Measurements from ENCODE around the gene MAPKAP1. TPM values are rescaled to one million over a fixed set of nuclear protein-coding genes. Genes with fewer than 3 reads are reported as not detected.

Gene MAPKAP1
- polyA plus RNA-seq (ENCODE audit: insufficient read length) = 74.5 TPM
- long read RNA-seq, donor 1, transcript MAPKAP1-201 (12 exons, 3,395 nt) = major isoform, 7 of 16 reads
- long read RNA-seq, donor 1, partial matches to known transcripts = 5 of 16 reads
- long read RNA-seq, donor 1, other reads (novel, unspliced or antisense) = 0 of 16 reads
- long read RNA-seq, donor 2, transcript MAPKAP1-201 (12 exons, 3,395 nt) = major isoform, 6 of 19 reads
- long read RNA-seq, donor 2, partial matches to known transcripts = 5 of 19 reads
- long read RNA-seq, donor 2, other reads (novel, unspliced or antisense) = 0 of 19 reads
- long read RNA-seq, donor 3, partial matches to known transcripts = 0 of 7 reads
- long read RNA-seq, donor 3, other reads (novel, unspliced or antisense) = 0 of 7 reads
- long read RNA-seq, donor 4 = 0 reads
- long read RNA-seq, donor 5, transcript MAPKAP1-201 (12 exons, 3,395 nt) = major isoform, 11 of 25 reads
- long read RNA-seq, donor 5, transcript MAPKAP1-202 (11 exons, 3,256 nt) = minor isoform, 9 of 25 reads
- long read RNA-seq, donor 5, partial matches to known transcripts = 0 of 25 reads
- long read RNA-seq, donor 5, other reads (novel, unspliced or antisense) = 0 of 25 reads
- long read RNA-seq, donor 6, partial matches to known transcripts = 23 of 31 reads
- long read RNA-seq, donor 6, other reads (novel, unspliced or antisense) = 0 of 31 reads
- long read RNA-seq, donor 7, partial matches to known transcripts = 7 of 16 reads
- long read RNA-seq, donor 7, other reads (novel, unspliced or antisense) = 0 of 16 reads
- long read RNA-seq, donor 8, partial matches to known transcripts = 0 of 4 reads
- long read RNA-seq, donor 8, other reads (novel, unspliced or antisense) = 0 of 4 reads

- DNase-seq = peak; percentile 93
Measured at GRCh38 chr9:125706651-125707471, at the start of gene MAPKAP1. Gene MAPKAP1, minus strand, starts transcription at chr9:125707208. Its CDS starts 34,634 bp downstream, at chr9:125672574.

- no peak for DNase-seq
Measured at GRCh38 chr9:125756518-125756917, 49.5 kb upstream of the MAPKAP1 start.

- no peak for DNase-seq
Measured at GRCh38 chr9:125755340-125755739, 48.3 kb upstream of the MAPKAP1 start.

- DNase-seq = no peak
Measured at GRCh38 chr9:125754096-125754495, 47.1 kb upstream of the MAPKAP1 start.

GRCh38 chr9:125752070-125752628 lies 45.1 kb upstream of the MAPKAP1 start:
- DNase-seq = no peak

GRCh38 chr9:125750627-125751011 lies 43.6 kb upstream of the MAPKAP1 start:
- DNase-seq = no peak

- DNase-seq = no peak
Measured at GRCh38 chr9:125749951-125750626, 43.1 kb upstream of the MAPKAP1 start.

- no peak for DNase-seq
Measured at GRCh38 chr9:125749287-125749935, 42.4 kb upstream of the MAPKAP1 start.

GRCh38 chr9:125748446-125749099 lies 41.6 kb upstream of the MAPKAP1 start:
- no peak for DNase-seq

GRCh38 chr9:125747765-125748445 lies 40.9 kb upstream of the MAPKAP1 start:
- no peak for DNase-seq

- no peak for DNase-seq
Measured at GRCh38 chr9:125747053-125747764, 40.2 kb upstream of the MAPKAP1 start, which contains the start of gene PBX3. Gene PBX3, plus strand, starts transcription at chr9:125747373.

- no peak for DNase-seq
Measured at GRCh38 chr9:125746774-125747052, 39.7 kb upstream of the MAPKAP1 start.

GRCh38 chr9:125746017-125746773 lies 39.2 kb upstream of the MAPKAP1 start:
- DNase-seq = peak; percentile 91

GRCh38 chr9:125745682-125746016 lies 38.6 kb upstream of the MAPKAP1 start:
- no peak for DNase-seq

GRCh38 chr9:125745018-125745417 lies 38.0 kb upstream of the MAPKAP1 start:
- DNase-seq = no peak

GRCh38 chr9:125744616-125745015 lies 37.6 kb upstream of the MAPKAP1 start:
- DNase-seq = no peak

GRCh38 chr9:125743682-125744428 lies 36.8 kb upstream of the MAPKAP1 start:
- no peak for DNase-seq

GRCh38 chr9:125742657-125743056 lies 35.6 kb upstream of the MAPKAP1 start:
- DNase-seq = no peak
